ENCODE data around the gene GALNT9.

Gene GALNT9

GRCh38 chr12:132172619-132173018 lies 156.8 kb downstream of the GALNT9 start:
- no peak for ATAC-seq
- TF ChIP-seq TCF4 (CRISPR knock-in tag; IDR thresholded peaks at IDR 0.05; ENCODE audit: borderline replicate concordance) = no peak
- TF ChIP-seq ZNF565 (CRISPR knock-in tag; conservative IDR thresholded peaks at IDR 0.05; ENCODE audit: low read depth) = no peak
- TF ChIP-seq CSRNP3 (CRISPR knock-in tag; IDR thresholded peaks at IDR 0.05) = no peak
- no peak for TF ChIP-seq PATZ1 (CRISPR knock-in tag; IDR thresholded peaks at IDR 0.05; ENCODE audit: borderline replicate concordance)
- no peak for TF ChIP-seq CSDC2 (CRISPR knock-in tag; IDR thresholded peaks at IDR 0.05)
- no peak for TF ChIP-seq ZNF70 (CRISPR knock-in tag; IDR thresholded peaks at IDR 0.05)
- no peak for TF ChIP-seq ISL1 (CRISPR knock-in tag; IDR thresholded peaks at IDR 0.05)
- TF ChIP-seq ZFP3 (CRISPR knock-in tag; IDR thresholded peaks at IDR 0.05) = no peak
- TF ChIP-seq PPARA (CRISPR knock-in tag; IDR thresholded peaks at IDR 0.05; ENCODE audit: borderline replicate concordance) = no peak
- no peak for TF ChIP-seq TOX (CRISPR knock-in tag; IDR thresholded peaks at IDR 0.05; ENCODE audit: borderline replicate concordance)
- no peak for TF ChIP-seq ZNF8 (CRISPR knock-in tag; IDR thresholded peaks at IDR 0.05)
- TF ChIP-seq POU6F1 (CRISPR knock-in tag; IDR thresholded peaks at IDR 0.05; ENCODE audit: borderline replicate concordance, low read depth) = no peak
- TF ChIP-seq SNAI2 (CRISPR knock-in tag; IDR thresholded peaks at IDR 0.05) = no peak
- no peak for TF ChIP-seq BACH2 (CRISPR knock-in tag; IDR thresholded peaks at IDR 0.05; ENCODE audit: borderline replicate concordance)
- no peak for TF ChIP-seq OSR1 (CRISPR knock-in tag; IDR thresholded peaks at IDR 0.05)
- TF ChIP-seq GLIS3 (CRISPR knock-in tag; IDR thresholded peaks at IDR 0.05) = no peak
- TF ChIP-seq ARNTL (CRISPR knock-in tag; IDR thresholded peaks at IDR 0.05; ENCODE audit: borderline replicate concordance, low read depth) = no peak
- TF ChIP-seq ZFP30 (CRISPR knock-in tag; IDR thresholded peaks at IDR 0.05) = no peak

- no peak for TF ChIP-seq ESRRG (CRISPR knock-in tag; IDR thresholded peaks at IDR 0.05)
- no peak for TF ChIP-seq ZFP3 (CRISPR knock-in tag; IDR thresholded peaks at IDR 0.05)
- no peak for TF ChIP-seq CSDC2 (CRISPR knock-in tag; IDR thresholded peaks at IDR 0.05)
- no peak for TF ChIP-seq ZNF70 (CRISPR knock-in tag; IDR thresholded peaks at IDR 0.05)
- TF ChIP-seq ZNF8 (CRISPR knock-in tag; IDR thresholded peaks at IDR 0.05) = no peak
- no peak for TF ChIP-seq OSR1 (CRISPR knock-in tag; IDR thresholded peaks at IDR 0.05)
- TF ChIP-seq POU6F1 (CRISPR knock-in tag; IDR thresholded peaks at IDR 0.05; ENCODE audit: borderline replicate concordance, low read depth) = no peak
- TF ChIP-seq BACH2 (CRISPR knock-in tag; IDR thresholded peaks at IDR 0.05; ENCODE audit: borderline replicate concordance) = no peak
- TF ChIP-seq GLIS3 (CRISPR knock-in tag; IDR thresholded peaks at IDR 0.05) = no peak
- TF ChIP-seq TOX (CRISPR knock-in tag; IDR thresholded peaks at IDR 0.05; ENCODE audit: borderline replicate concordance) = no peak
- no peak for TF ChIP-seq ZC3H10 (CRISPR knock-in tag; IDR thresholded peaks at IDR 0.05)
- TF ChIP-seq TCF4 (CRISPR knock-in tag; IDR thresholded peaks at IDR 0.05; ENCODE audit: borderline replicate concordance) = no peak
- no peak for TF ChIP-seq ISL1 (CRISPR knock-in tag; IDR thresholded peaks at IDR 0.05)
- no peak for TF ChIP-seq ZNF565 (CRISPR knock-in tag; conservative IDR thresholded peaks at IDR 0.05; ENCODE audit: low read depth)
- no peak for TF ChIP-seq ARNTL (CRISPR knock-in tag; IDR thresholded peaks at IDR 0.05; ENCODE audit: borderline replicate concordance, low read depth)
- no peak for TF ChIP-seq ZFP30 (CRISPR knock-in tag; IDR thresholded peaks at IDR 0.05)
- no peak for ATAC-seq
Measured at GRCh38 chr12:132171968-132172521, 157.3 kb downstream of the GALNT9 start.

- ATAC-seq = no peak
Measured at GRCh38 chr12:132171293-132171967, 158.0 kb downstream of the GALNT9 start.

More at GRCh38 chr12:132171293-132171967, 158.0 kb downstream of the GALNT9 start:
- TF ChIP-seq PPARA (CRISPR knock-in tag; IDR thresholded peaks at IDR 0.05; ENCODE audit: borderline replicate concordance) = no peak
- TF ChIP-seq RARB (CRISPR knock-in tag; IDR thresholded peaks at IDR 0.05) = no peak
- TF ChIP-seq TCF4 (CRISPR knock-in tag; IDR thresholded peaks at IDR 0.05; ENCODE audit: borderline replicate concordance) = no peak
- TF ChIP-seq ZFP30 (CRISPR knock-in tag; IDR thresholded peaks at IDR 0.05) = no peak
- no peak for TF ChIP-seq ZC3H10 (CRISPR knock-in tag; IDR thresholded peaks at IDR 0.05)
- no peak for TF ChIP-seq CREB5 (CRISPR knock-in tag; IDR thresholded peaks at IDR 0.05; ENCODE audit: low read depth)
- no peak for TF ChIP-seq SNAI2 (CRISPR knock-in tag; IDR thresholded peaks at IDR 0.05)
- TF ChIP-seq POU6F1 (CRISPR knock-in tag; IDR thresholded peaks at IDR 0.05; ENCODE audit: borderline replicate concordance, low read depth) = no peak
